GM10248 (cell line): ENCODE data around the gene IL18BP.

Source experiments
- CTCF ChIA-PET: fragments of 300-600 bp; sonication (Branson Sonifier 250); formaldehyde crosslinking; extraction: SDS; loops from one replicate; lab custom pipeline; 2021; ENCODE audit warnings: antibody characterized with exemption; lab: Yijun Ruan, JAX
- POLR2A ChIA-PET: fragments of 350-650 bp; sonication (Branson Sonifier 250); formaldehyde crosslinking; extraction: SDS; loops from one replicate; lab custom pipeline; 2020; ENCODE audit warnings: antibody characterized with exemption; lab: Yijun Ruan, JAX
- DNase-seq: peaks from one replicate; pipeline ENCODE4 v3.0.0; 2012; ENCODE audit errors: extremely low spot score
- CTCF ChIP-seq: IDR thresholded peaks from 2 replicates; pipeline ENCODE4 v1.5.1; 2012; ENCODE audit warnings: mild to moderate bottlenecking, low read depth; ENCODE audit errors: extremely low read depth, missing control alignments, control extremely low read depth

IL18BP gene

GRCh38 chr11:72041364-72042063 is 42.8 kb downstream of the IL18BP start:
- ChIA-PET CTCF (interaction anchor here (1.0 to 14.3 kb wide), 6 partner anchors 8 to 390 kb away, joined by 4 to 159 read pairs (median 8); no protein-coding TSS in a partner anchor), POLR2A (no interaction called here)
- peak; percentile 38 for DNase-seq
- TF ChIP-seq CTCF: no peak

- no peak for DNase-seq
- CTCF ChIA-PET: interaction anchor here (1.2 to 14.3 kb wide), 4 partner anchors 9 to 392 kb away, joined by 3 to 159 read pairs (median 10); partner anchors contain the start of gene CLPB
- TF ChIP-seq CTCF: no peak
- POLR2A ChIA-PET: no interaction called here
Measured at GRCh38 chr11:72042064-72042745, 43.5 kb downstream of the IL18BP start.

- CTCF ChIA-PET: interaction anchor here (1.1 to 2.2 kb wide), 4 partner anchors 16 to 33 kb away, joined by 3 to 15 read pairs (median 4); no protein-coding TSS in a partner anchor
- POLR2A ChIA-PET: no interaction called here
- no peak for TF ChIP-seq CTCF
- no peak for DNase-seq
Measured at GRCh38 chr11:72045849-72046248, 47.1 kb downstream of the IL18BP start.

GRCh38 chr11:72048766-72049460 is 50.2 kb downstream of the IL18BP start:
- DNase-seq: no peak
- TF ChIP-seq CTCF: no peak
- ChIA-PET CTCF (interaction anchor here (1.1 to 9.1 kb wide), 9 partner anchors 8 to 42 kb away, joined by 3 to 45 read pairs (median 5); no protein-coding TSS in a partner anchor), POLR2A (no interaction called here)
